Measurements from ENCODE around the gene IKZF1. TPM values are rescaled to one million over a fixed set of nuclear protein-coding genes. Genes with fewer than 3 reads are reported as not detected.

Gene IKZF1
- total and polyA plus RNA-seq, 4 donors, result 4.0 to 37.8 (median 18.5) TPM

DNA sequence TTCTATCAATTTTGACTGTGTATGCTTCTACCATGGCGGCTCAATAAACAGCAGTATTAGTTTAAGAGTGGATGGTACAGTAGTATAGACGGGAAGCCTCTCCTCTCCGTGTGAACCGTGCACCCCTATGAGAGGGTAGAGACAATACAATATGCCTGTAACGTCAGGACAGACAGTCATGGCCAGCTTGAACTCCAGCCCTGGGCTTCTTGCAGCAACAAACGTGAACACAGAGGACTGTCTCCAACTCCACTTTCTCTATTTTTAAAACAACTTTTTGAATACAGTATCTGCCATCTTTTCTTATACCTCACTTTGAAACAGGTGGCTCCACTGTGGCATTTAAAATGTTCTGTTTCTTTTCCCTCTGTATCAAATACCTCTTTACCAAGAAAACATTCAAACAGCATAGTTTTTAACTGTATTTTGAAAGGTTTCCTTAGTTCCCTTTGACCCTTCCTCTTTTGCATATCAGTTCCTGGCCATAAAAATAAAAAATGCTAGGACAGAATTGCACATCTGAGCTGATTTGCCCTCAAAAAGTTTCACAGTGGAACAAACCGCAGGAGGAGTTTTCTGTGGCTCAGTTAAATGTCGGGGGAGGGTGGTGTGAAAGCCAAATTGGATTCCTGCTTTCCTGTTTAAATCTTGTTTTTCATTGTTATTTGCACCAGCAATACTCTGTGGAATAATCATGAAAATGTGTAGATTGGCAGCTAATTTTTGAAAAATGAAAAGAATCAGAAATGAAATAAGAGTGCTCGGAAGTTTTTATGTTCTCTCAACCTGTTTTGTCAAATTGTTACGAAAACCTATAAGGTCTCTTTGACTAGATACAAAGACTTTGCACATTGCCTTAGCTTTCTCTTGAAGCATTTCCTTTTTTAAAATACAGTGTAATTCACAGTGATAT, 8.0 kb downstream of the IKZF1 start:
- Histone ChIP-seq H3K4me3 (no peak overlapping the region), H3K9me3 (ENCODE audit: control insufficient read depth in 4 of 4, insufficient read depth in 3 of 4, low read length in 3 of 4) (no peaks in the 10 kb centered on the region), H3K27ac (ENCODE audit: low read depth in 1 of 2, low read length in 1 of 2) (peak overlapping the region in 1 of 2 donors; percentile 64), H3K4me1 (ENCODE audit: control insufficient read depth in 5 of 5, insufficient read depth in 5 of 5, low read length in 5 of 5) (peaks cover 0 to 1% (median 0%) of the 10 kb centered on the region in 5 donors), H3K9ac (ENCODE audit: insufficient read depth in 1 of 2, low read length in 2 of 2) (no peak overlapping the region), H3K36me3 (ENCODE audit: control insufficient read depth in 4 of 4, insufficient read depth in 4 of 4, low read length in 4 of 4) (no peaks in the 10 kb centered on the region), H3K27me3 (ENCODE audit: control insufficient read depth in 3 of 3, insufficient read depth in 3 of 3, low read length in 2 of 3) (peaks cover 0 to 77% (median 35%) of the 10 kb centered on the region in 3 donors)
- no peak for DNase-seq
- WGBS, 2 donors, result 33 to 52% methylated on average over 10 of the region's 10 CpGs
- ATAC-seq (ENCODE audit: insufficient read depth, low FRiP score), result no peak
- TF ChIP-seq, protein P1, sequence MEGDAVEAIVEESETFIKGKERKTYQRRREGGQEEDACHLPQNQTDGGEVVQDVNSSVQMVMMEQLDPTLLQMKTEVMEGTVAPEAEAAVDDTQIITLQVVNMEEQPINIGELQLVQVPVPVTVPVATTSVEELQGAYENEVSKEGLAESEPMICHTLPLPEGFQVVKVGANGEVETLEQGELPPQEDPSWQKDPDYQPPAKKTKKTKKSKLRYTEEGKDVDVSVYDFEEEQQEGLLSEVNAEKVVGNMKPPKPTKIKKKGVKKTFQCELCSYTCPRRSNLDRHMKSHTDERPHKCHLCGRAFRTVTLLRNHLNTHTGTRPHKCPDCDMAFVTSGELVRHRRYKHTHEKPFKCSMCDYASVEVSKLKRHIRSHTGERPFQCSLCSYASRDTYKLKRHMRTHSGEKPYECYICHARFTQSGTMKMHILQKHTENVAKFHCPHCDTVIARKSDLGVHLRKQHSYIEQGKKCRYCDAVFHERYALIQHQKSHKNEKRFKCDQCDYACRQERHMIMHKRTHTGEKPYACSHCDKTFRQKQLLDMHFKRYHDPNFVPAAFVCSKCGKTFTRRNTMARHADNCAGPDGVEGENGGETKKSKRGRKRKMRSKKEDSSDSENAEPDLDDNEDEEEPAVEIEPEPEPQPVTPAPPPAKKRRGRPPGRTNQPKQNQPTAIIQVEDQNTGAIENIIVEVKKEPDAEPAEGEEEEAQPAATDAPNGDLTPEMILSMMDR (IDR thresholded peaks at IDR 0.05; ENCODE audit: control extremely low read depth, extremely low read depth), result no peak

DNA sequence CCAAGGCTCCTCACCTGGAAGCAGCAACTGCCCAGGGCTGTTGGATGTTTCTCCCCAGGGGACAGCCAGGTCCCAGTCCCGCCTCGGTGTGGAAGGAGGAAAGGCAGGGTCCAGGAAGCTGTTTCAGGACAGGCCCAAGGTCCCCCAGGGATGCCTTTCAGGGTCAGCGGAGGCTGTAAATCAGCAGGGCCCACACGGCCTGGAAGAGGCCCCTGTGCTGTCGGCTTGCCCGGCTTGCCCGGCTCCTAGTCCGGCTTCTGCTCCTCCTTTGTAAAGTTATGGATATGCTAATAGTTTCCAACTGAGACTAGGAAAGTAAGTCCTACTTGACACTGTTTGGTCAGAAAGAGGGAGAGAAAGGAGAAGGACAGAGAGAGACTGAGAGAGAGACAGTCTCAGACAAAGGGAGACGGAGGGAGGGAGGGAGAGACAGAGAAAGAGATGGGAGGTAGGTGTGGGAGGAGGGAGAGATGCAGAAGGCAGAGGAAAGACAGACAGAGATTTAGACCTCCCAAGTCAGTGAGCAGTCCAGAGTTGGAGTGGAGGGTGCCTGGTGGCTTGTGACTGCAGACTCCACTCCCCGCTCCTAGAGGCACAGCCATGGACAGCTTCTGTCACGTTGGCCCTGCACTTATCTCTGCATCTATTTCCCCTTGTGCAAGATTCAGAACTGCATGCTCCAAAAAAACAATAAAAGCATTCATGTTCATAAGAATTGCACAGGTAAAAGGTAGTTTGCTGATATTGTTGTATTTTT, 10.5 kb downstream of the IKZF1 start:
- DNase-seq (no peak), ATAC-seq (ENCODE audit: insufficient read depth, low FRiP score) (no peak)
- H3K27ac ChIP-seq (ENCODE audit: low read depth in 1 of 2, low read length in 1 of 2), result peak overlapping the region in 1 of 2 donors; percentile 21
- H3K4me1 ChIP-seq (ENCODE audit: control insufficient read depth in 5 of 5, insufficient read depth in 5 of 5, low read length in 5 of 5), result peaks cover 0 to 1% (median 0%) of the 10 kb centered on the region in 5 donors
- H3K9ac ChIP-seq (ENCODE audit: insufficient read depth in 1 of 2, low read length in 2 of 2), result no peak overlapping the region
- no peaks in the 10 kb centered on the region for H3K9me3 ChIP-seq (ENCODE audit: control insufficient read depth in 4 of 4, insufficient read depth in 3 of 4, low read length in 3 of 4)
- H3K36me3 ChIP-seq (ENCODE audit: control insufficient read depth in 4 of 4, insufficient read depth in 4 of 4, low read length in 4 of 4), result no peaks in the 10 kb centered on the region
- WGBS, 2 donors, result 52 to 64% methylated on average over 11 of the region's 11 CpGs
- TF ChIP-seq, protein P1 (IDR thresholded peaks at IDR 0.05; ENCODE audit: control extremely low read depth, extremely low read depth), result no peak
- H3K4me3 ChIP-seq, result no peak overlapping the region
- H3K27me3 ChIP-seq (ENCODE audit: control insufficient read depth in 3 of 3, insufficient read depth in 3 of 3, low read length in 2 of 3), result peaks cover 0 to 70% (median 27%) of the 10 kb centered on the region in 3 donors

DNA sequence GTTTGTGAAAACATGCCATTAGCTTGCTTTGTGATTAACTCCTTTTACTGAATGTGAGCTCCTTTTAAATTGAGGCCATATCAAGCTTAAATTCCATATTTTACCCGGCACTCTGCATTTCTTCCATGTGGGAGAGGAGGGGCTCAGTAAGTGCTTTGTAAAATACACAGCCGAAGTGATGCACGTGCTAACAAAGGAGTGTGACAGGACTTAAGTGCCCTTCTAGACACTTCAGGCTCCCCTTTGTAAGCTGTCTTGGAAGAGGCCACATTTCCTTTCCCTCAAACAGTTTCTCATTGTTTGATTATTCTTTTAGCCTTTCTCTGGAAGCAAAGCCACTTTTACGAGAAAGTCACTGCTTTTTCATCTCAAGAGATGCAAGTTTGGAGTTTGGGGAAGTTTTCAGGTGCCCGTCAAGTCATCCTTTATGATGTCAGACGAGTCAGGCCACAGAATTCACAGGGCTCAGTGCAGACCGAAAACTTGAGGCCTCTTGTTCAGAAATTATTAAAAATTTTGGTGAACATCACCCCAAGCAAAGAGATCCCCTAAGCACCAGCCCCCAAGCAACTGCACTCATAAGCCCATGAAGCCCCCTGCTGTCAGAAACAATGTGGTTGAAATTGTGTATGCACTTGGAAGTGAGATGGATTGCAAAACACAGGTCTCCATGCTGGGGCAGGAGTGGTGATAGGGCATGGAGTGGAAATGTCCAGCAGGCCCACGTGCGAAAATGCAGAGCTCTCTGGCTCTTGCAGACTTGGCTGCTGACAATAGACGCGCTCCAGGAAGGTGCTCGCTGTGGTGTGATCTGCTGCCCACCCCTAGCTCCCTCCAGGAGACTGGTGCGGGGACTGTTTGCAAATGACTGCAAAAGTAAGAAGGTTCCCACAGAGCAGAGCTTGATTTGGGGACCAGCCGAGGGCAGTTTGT, 11.5 kb downstream of the IKZF1 start:
- no peak for ATAC-seq (ENCODE audit: insufficient read depth, low FRiP score)
- TF ChIP-seq, protein P1 (IDR thresholded peaks at IDR 0.05; ENCODE audit: control extremely low read depth, extremely low read depth), result no peak
- peak in 1 of 3 donors; percentile 52 for DNase-seq
- 37 to 49% methylated on average over 14 of the region's 14 CpGs for WGBS, 2 donors
- peak overlapping the region in 1 of 2 donors; percentile 32 for H3K27ac ChIP-seq (ENCODE audit: low read depth in 1 of 2, low read length in 1 of 2)
- H3K4me1 ChIP-seq (ENCODE audit: control insufficient read depth in 5 of 5, insufficient read depth in 5 of 5, low read length in 5 of 5), result peaks cover 0 to 1% (median 0%) of the 10 kb centered on the region in 5 donors
- no peak overlapping the region for H3K9ac ChIP-seq (ENCODE audit: insufficient read depth in 1 of 2, low read length in 2 of 2)
- no peak overlapping the region for H3K4me3 ChIP-seq
- no peaks in the 10 kb centered on the region for H3K36me3 ChIP-seq (ENCODE audit: control insufficient read depth in 4 of 4, insufficient read depth in 4 of 4, low read length in 4 of 4)
- peaks cover 0 to 68% (median 17%) of the 10 kb centered on the region in 3 donors for H3K27me3 ChIP-seq (ENCODE audit: control insufficient read depth in 3 of 3, insufficient read depth in 3 of 3, low read length in 2 of 3)
- H3K9me3 ChIP-seq (ENCODE audit: control insufficient read depth in 4 of 4, insufficient read depth in 3 of 4, low read length in 3 of 4), result no peaks in the 10 kb centered on the region

All from lung (tissue), 12 donors.